Measurements from ENCODE around the gene AFG3L2.

AFG3L2 gene

GRCh38 chr18:12283256-12283655, 93.8 kb downstream of the AFG3L2 start:
- DNase-seq (ENCODE audit: extremely low read depth in 1 of 2, low read depth in 1 of 2) = no peak

GRCh38 chr18:12282442-12283039, 94.5 kb downstream of the AFG3L2 start:
- DNase-seq (ENCODE audit: extremely low read depth in 1 of 2, low read depth in 1 of 2) = no peak

DNA sequence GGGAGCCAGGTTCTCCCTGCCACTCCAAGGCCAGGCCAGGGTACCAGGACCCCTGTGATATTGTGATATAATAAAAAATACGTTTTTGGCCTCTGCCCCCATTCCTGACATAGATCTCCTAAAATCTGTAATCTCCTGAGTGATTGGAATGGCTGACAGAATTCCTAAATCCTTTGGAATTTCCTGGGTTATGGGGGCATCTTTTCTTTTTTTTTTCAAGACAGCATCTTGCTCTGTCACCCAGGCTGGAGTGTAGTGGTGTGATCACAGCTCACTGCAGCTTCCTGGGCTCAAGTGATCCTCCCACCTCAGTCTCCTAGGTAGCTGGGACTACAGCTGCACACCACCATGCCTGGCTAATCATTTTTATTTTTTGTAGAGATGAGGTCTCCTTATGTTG, 95.2 kb downstream of the AFG3L2 start:
- DNase-seq (ENCODE audit: extremely low read depth in 1 of 2, low read depth in 1 of 2) = no peak

GRCh38 chr18:12279781-12280531, 97.1 kb downstream of the AFG3L2 start:
- DNase-seq (ENCODE audit: extremely low read depth in 1 of 2, low read depth in 1 of 2) = no peak

Measured in stimulated activated CD8-positive, alpha-beta memory T cell treated with anti-CD3 and anti-CD28 coated beads, Interleukin-7, amount 100 ng/mL, for 48 hours (primary cell).